NCI-H1930 (cell line): ENCODE measurements around the gene GNG11.
"Not testable (repeated sequence)": the region's sequence is repeated elsewhere in the genome, so short reads cannot be mapped to it uniquely, and the experiment has no call there.

Source experiments
- DNase-seq, 2 experiments: peaks; one replicate each; lab custom pipeline; 2025; lab: John Stamatoyannopoulos, UW

Gene GNG11

GRCh38 chr7:93921607-93922566 is at the start of gene GNG11:
TSS of gene GNG11 (plus strand) at chr7:93921735. CDS start at chr7:93922138, 403 bp downstream.
- DNase-seq, result no peak

GRCh38 chr7:93873998-93874574 is 47.4 kb upstream of the GNG11 start:
- DNase-seq, result no peak

- DNase-seq, result no peak
Measured at GRCh38 chr7:93877742-93878141, 43.8 kb upstream of the GNG11 start.

- no peak for DNase-seq
Measured at GRCh38 chr7:93879356-93879755, 42.2 kb upstream of the GNG11 start.

GRCh38 chr7:93882468-93882867 is 39.1 kb upstream of the GNG11 start:
- DNase-seq, result no peak

- no peak for DNase-seq
Measured at GRCh38 chr7:93883078-93883916, 38.2 kb upstream of the GNG11 start.

GRCh38 chr7:93883917-93884345 is 37.6 kb upstream of the GNG11 start:
- DNase-seq, result no peak

- no peak for DNase-seq
Measured at GRCh38 chr7:93884541-93884940, 37.0 kb upstream of the GNG11 start.

- DNase-seq, result no peak
Measured at GRCh38 chr7:93889261-93889660, 32.3 kb upstream of the GNG11 start.

- peak in 1 of 2 experiments; percentile 15 for DNase-seq
Measured at GRCh38 chr7:93890041-93890463, 31.5 kb upstream of the GNG11 start.

GRCh38 chr7:93890464-93891068 is 31.0 kb upstream of the GNG11 start, which contains the start of gene TFPI2:
TSS of gene TFPI2 (minus strand) at chr7:93890753. CDS start at chr7:93890678, 75 bp downstream.
- no peak for DNase-seq

GRCh38 chr7:93894426-93894825 is 27.1 kb upstream of the GNG11 start:
- DNase-seq, result no peak

GRCh38 chr7:93894966-93895640 is 26.4 kb upstream of the GNG11 start:
- DNase-seq, result no peak

- no peak for DNase-seq
Measured at GRCh38 chr7:93895859-93896600, 25.5 kb upstream of the GNG11 start.

GRCh38 chr7:93897680-93898079 is 23.9 kb upstream of the GNG11 start:
- DNase-seq, result no peak

GRCh38 chr7:93902777-93903423 is 18.6 kb upstream of the GNG11 start:
- peak; percentile 10 to 17 for DNase-seq

- DNase-seq, result no peak
Measured at GRCh38 chr7:93906267-93906666, 15.3 kb upstream of the GNG11 start, which contains the start of gene GNGT1. TSS of gene GNGT1 (plus strand) at chr7:93906567. CDS start at chr7:93906747, 180 bp downstream.

- no peak for DNase-seq
Measured at GRCh38 chr7:93910076-93910994, 11.2 kb upstream of the GNG11 start.

GRCh38 chr7:93911242-93911641 is 10.3 kb upstream of the GNG11 start:
- DNase-seq, result not testable (repeated sequence)
